IgD-negative memory B cell (primary cell): Measurements from ENCODE around the gene ATAD3B. TPM values are rescaled to one million over a fixed set of nuclear protein-coding genes. Genes with fewer than 3 reads are reported as not detected.

Experiments
- H3K27ac Mint-ChIP-seq, 3 donors: one replicate each; pipeline ENCODE4 v1.8.0; 2020 to 2022; ENCODE audit warnings: mild to moderate bottlenecking in 3 of 3, mixed read lengths in 3 of 3, moderate library complexity in 1 of 3
- H3K27me3 Mint-ChIP-seq: one replicate; pipeline ENCODE4 v1.8.0; 2021; ENCODE audit warnings: mixed read lengths
- H3K36me3 Mint-ChIP-seq: one replicate; pipeline ENCODE4 v1.8.0; 2020; ENCODE audit warnings: mild to moderate bottlenecking, mixed read lengths
- H3K4me1 Mint-ChIP-seq, 3 donors: one replicate each; pipeline ENCODE4 v1.8.0; 2020 to 2022; ENCODE audit warnings: mixed read lengths in 3 of 3, mild to moderate bottlenecking in 1 of 3
- H3K4me3 Mint-ChIP-seq, 4 donors: one replicate each; pipeline ENCODE4 v1.8.0; 2020 to 2022; ENCODE audit warnings: mild to moderate bottlenecking in 4 of 4, mixed read lengths in 4 of 4, moderate library complexity in 3 of 4
- H3K9me3 Mint-ChIP-seq, 3 donors: one replicate each; pipeline ENCODE4 v1.8.0; 2020 to 2021; ENCODE audit warnings: mixed read lengths in 3 of 3, mild to moderate bottlenecking in 1 of 3
- polyA plus RNA-seq: library from polyadenylated mRNA; unstranded; fragments of 300-500 nt; fragmentation: Illumina TruSeq; gene quantifications from one replicate; pipeline ENCODE4 v1.2.3, GENCODE V29; 2021

The ATAD3B gene
- polyA plus RNA-seq, 1 donor from 2014 or later: 10.8 TPM

- Mint-ChIP-seq H3K27me3 (peaks cover 27% of the 10 kb centered on the region), H3K27ac (no peak overlapping the region), H3K4me3 (no peak overlapping the region), H3K36me3 (no peaks in the 10 kb centered on the region), H3K4me1 (peaks cover 0 to 4% (median 1%) of the 10 kb centered on the region in 3 donors), H3K9me3 (no peaks in the 10 kb centered on the region)
These were observed 41.2 kb upstream of the ATAD3B start for GRCh38 chr1:1430114-1430982.

GRCh38 chr1:1430992-1431844 is 40.3 kb upstream of the ATAD3B start:
- no peaks in the 10 kb centered on the region for H3K9me3 Mint-ChIP-seq
- peaks cover 0 to 4% (median 1%) of the 10 kb centered on the region in 3 donors for H3K4me1 Mint-ChIP-seq
- H3K4me3 Mint-ChIP-seq: no peak overlapping the region
- no peaks in the 10 kb centered on the region for H3K36me3 Mint-ChIP-seq
- peaks cover 26% of the 10 kb centered on the region for H3K27me3 Mint-ChIP-seq
- H3K27ac Mint-ChIP-seq: no peak overlapping the region

- Mint-ChIP-seq H3K9me3 (no peaks in the 10 kb centered on the region), H3K27ac (no peak overlapping the region), H3K27me3 (peaks cover 25% of the 10 kb centered on the region), H3K36me3 (no peaks in the 10 kb centered on the region), H3K4me3 (no peak overlapping the region), H3K4me1 (peaks cover 0 to 4% (median 1%) of the 10 kb centered on the region in 3 donors)
These were observed 39.7 kb upstream of the ATAD3B start for GRCh38 chr1:1431845-1432273.

GRCh38 chr1:1432274-1432950 is 39.2 kb upstream of the ATAD3B start:
- peaks cover 0 to 4% (median 1%) of the 10 kb centered on the region in 3 donors for H3K4me1 Mint-ChIP-seq
- peak overlapping the region in 1 of 4 donors; percentile 47 for H3K4me3 Mint-ChIP-seq
- H3K9me3 Mint-ChIP-seq: no peaks in the 10 kb centered on the region
- H3K36me3 Mint-ChIP-seq: no peaks in the 10 kb centered on the region
- no peak overlapping the region for H3K27ac Mint-ChIP-seq
- peaks cover 25% of the 10 kb centered on the region for H3K27me3 Mint-ChIP-seq

- Mint-ChIP-seq H3K4me1 (peaks cover 0 to 4% (median 1%) of the 10 kb centered on the region in 3 donors), H3K4me3 (peak overlapping the region in 1 of 4 donors; percentile 54), H3K36me3 (no peaks in the 10 kb centered on the region), H3K27me3 (peaks cover 26% of the 10 kb centered on the region), H3K27ac (no peak overlapping the region), H3K9me3 (no peaks in the 10 kb centered on the region)
These were observed 38.4 kb upstream of the ATAD3B start for GRCh38 chr1:1432951-1433803.

GRCh38 chr1:1433804-1434130 is 37.8 kb upstream of the ATAD3B start:
- Mint-ChIP-seq H3K9me3 (no peaks in the 10 kb centered on the region), H3K27me3 (peaks cover 24% of the 10 kb centered on the region), H3K4me1 (peaks cover 0 to 4% (median 0%) of the 10 kb centered on the region in 3 donors), H3K36me3 (no peaks in the 10 kb centered on the region), H3K4me3 (peak overlapping the region in 1 of 4 donors; percentile 54), H3K27ac (no peak overlapping the region)

- H3K4me1 Mint-ChIP-seq: peaks cover 0 to 4% (median 0%) of the 10 kb centered on the region in 3 donors
- peaks cover 22% of the 10 kb centered on the region for H3K27me3 Mint-ChIP-seq
- no peak overlapping the region for H3K27ac Mint-ChIP-seq
- H3K36me3 Mint-ChIP-seq: no peaks in the 10 kb centered on the region
- H3K4me3 Mint-ChIP-seq: no peak overlapping the region
- no peaks in the 10 kb centered on the region for H3K9me3 Mint-ChIP-seq
These were observed 37.3 kb upstream of the ATAD3B start for GRCh38 chr1:1434131-1434823.

GRCh38 chr1:1434824-1435105 is 36.8 kb upstream of the ATAD3B start:
- H3K27ac Mint-ChIP-seq: no peak overlapping the region
- H3K27me3 Mint-ChIP-seq: peaks cover 22% of the 10 kb centered on the region
- peak overlapping the region in 3 of 4 donors; percentile 16 to 70 (median 63) for H3K4me3 Mint-ChIP-seq
- H3K4me1 Mint-ChIP-seq: peaks cover 0 to 4% (median 0%) of the 10 kb centered on the region in 3 donors
- no peaks in the 10 kb centered on the region for H3K36me3 Mint-ChIP-seq
- no peaks in the 10 kb centered on the region for H3K9me3 Mint-ChIP-seq

GRCh38 chr1:1435106-1435903 is 36.3 kb upstream of the ATAD3B start, which contains the start of gene VWA1:
VWA1 (plus strand) TSS chr1:1435690; CDS start chr1:1435749, 59 bp downstream.
- Mint-ChIP-seq H3K27me3 (peaks cover 22% of the 10 kb centered on the region), H3K4me3 (peak within 1 kb of the TSS in 3 of 4 donors; percentile 50 to 88 (median 63)), H3K4me1 (peaks cover 0 to 4% (median 0%) of the 10 kb centered on the region in 3 donors), H3K9me3 (no peaks in the 10 kb centered on the region), H3K27ac (no peak within 1 kb of the TSS), H3K36me3 (no peaks in the 10 kb centered on the region)

GRCh38 chr1:1435911-1436629 is 35.5 kb upstream of the ATAD3B start:
- Mint-ChIP-seq H3K4me1 (peaks cover 0 to 4% (median 2%) of the 10 kb centered on the region in 3 donors), H3K27ac (no peak overlapping the region), H3K27me3 (peaks cover 27% of the 10 kb centered on the region), H3K9me3 (no peaks in the 10 kb centered on the region), H3K36me3 (no peaks in the 10 kb centered on the region), H3K4me3 (peak overlapping the region in 2 of 4 donors; percentile 50 to 88)

GRCh38 chr1:1436630-1437032 is 34.9 kb upstream of the ATAD3B start:
- H3K36me3 Mint-ChIP-seq: no peaks in the 10 kb centered on the region
- H3K9me3 Mint-ChIP-seq: no peaks in the 10 kb centered on the region
- H3K4me1 Mint-ChIP-seq: peaks cover 0 to 4% (median 2%) of the 10 kb centered on the region in 3 donors
- H3K27ac Mint-ChIP-seq: no peak overlapping the region
- H3K4me3 Mint-ChIP-seq: peak overlapping the region in 1 of 4 donors; percentile 88
- H3K27me3 Mint-ChIP-seq: peaks cover 27% of the 10 kb centered on the region

- Mint-ChIP-seq H3K27me3 (peaks cover 26% of the 10 kb centered on the region), H3K36me3 (no peaks in the 10 kb centered on the region), H3K4me1 (peaks cover 0 to 4% (median 2%) of the 10 kb centered on the region in 3 donors), H3K9me3 (no peaks in the 10 kb centered on the region), H3K4me3 (no peak overlapping the region), H3K27ac (no peak overlapping the region)
These were observed 34.3 kb upstream of the ATAD3B start for GRCh38 chr1:1437033-1437903.
